ENCODE measurements around the gene PLA1A. TPM values are rescaled to one million over a fixed set of nuclear protein-coding genes. Genes with fewer than 3 reads are reported as not detected.

Gene PLA1A
- polyA plus RNA-seq, 3 donors, result 0.36 TPM; not detected in 2

- Histone ChIP-seq H3K4me2 (replicated peaks; ENCODE audit: extremely low read depth, low read length, poor library complexity, severe bottlenecking) (no peak overlapping the region), H3K9ac (ENCODE audit: insufficient read depth, low read length, poor library complexity, severe bottlenecking) (no peak overlapping the region), H3K36me3 (replicated peaks in 1 of 2; ENCODE audit: control insufficient read depth in 1 of 2, insufficient read depth in 2 of 2, low read length in 2 of 2) (no peaks in the 10 kb centered on the region), H2AFZ (ENCODE audit: insufficient read depth, low read depth, low read length, poor library complexity, severe bottlenecking) (no peak overlapping the region), H3K9me3 (replicated peaks in 1 of 2; ENCODE audit: control insufficient read depth in 1 of 2, insufficient read depth in 1 of 2, low read length in 2 of 2) (no peaks in the 10 kb centered on the region), H3K27ac (ENCODE audit: low read depth in 1 of 2, low read length in 2 of 2) (no peak overlapping the region), H3K79me2 (ENCODE audit: insufficient read depth, low read length) (no peaks in the 10 kb centered on the region), H3K27me3 (ENCODE audit: control insufficient read depth in 2 of 2, insufficient read depth in 2 of 2, low read length in 2 of 2) (no peaks in the 10 kb centered on the region), H3K4me1 (ENCODE audit: control insufficient read depth in 1 of 2, insufficient read depth in 2 of 2, low read length in 2 of 2) (no peaks in the 10 kb centered on the region), H3K4me3 (replicated peaks in 1 of 3; ENCODE audit: low read depth in 2 of 3, low read length in 3 of 3) (no peak overlapping the region), H4K20me1 (ENCODE audit: insufficient read depth, low read length) (no peaks in the 10 kb centered on the region)
- H3K36me3 Mint-ChIP-seq, result no peaks in the 10 kb centered on the region
- no CpG with 5 or more reads among the region's 6 CpGs for WGBS (ENCODE audit: insufficient coverage)
- TF ChIP-seq CTCF (IDR thresholded peaks at IDR 0.05), result no peak
- intact Hi-C loops (cut with micrococcal nuclease), result no loop called here
- no peak overlapping the region for H3K27ac Mint-ChIP-seq
- H3K4me3 Mint-ChIP-seq, result no peak overlapping the region
- H3K4me1 Mint-ChIP-seq, result no peaks in the 10 kb centered on the region
- peaks cover 2 to 14% (median 4%) of the 10 kb centered on the region in 3 donors for H3K27me3 Mint-ChIP-seq (ENCODE audit: low read depth in 3 of 3)
- DNase-seq, result no peak
- H3K9me3 Mint-ChIP-seq, result peaks cover 0 to 8% (median 0%) of the 10 kb centered on the region in 7 donors
These were observed 10.8 kb downstream of the PLA1A start for GRCh38 chr3:119608405-119609000.

GRCh38 chr3:119609301-119609700 lies 11.6 kb downstream of the PLA1A start:
- Histone ChIP-seq H3K4me1 (ENCODE audit: control insufficient read depth in 1 of 2, insufficient read depth in 2 of 2, low read length in 2 of 2) (no peaks in the 10 kb centered on the region), H3K9me3 (replicated peaks in 1 of 2; ENCODE audit: control insufficient read depth in 1 of 2, insufficient read depth in 1 of 2, low read length in 2 of 2) (no peaks in the 10 kb centered on the region), H3K79me2 (ENCODE audit: insufficient read depth, low read length) (no peaks in the 10 kb centered on the region), H3K36me3 (replicated peaks in 1 of 2; ENCODE audit: control insufficient read depth in 1 of 2, insufficient read depth in 2 of 2, low read length in 2 of 2) (no peaks in the 10 kb centered on the region), H3K9ac (ENCODE audit: insufficient read depth, low read length, poor library complexity, severe bottlenecking) (no peak overlapping the region), H4K20me1 (ENCODE audit: insufficient read depth, low read length) (no peaks in the 10 kb centered on the region), H3K27ac (ENCODE audit: low read depth in 1 of 2, low read length in 2 of 2) (no peak overlapping the region), H2AFZ (ENCODE audit: insufficient read depth, low read depth, low read length, poor library complexity, severe bottlenecking) (no peak overlapping the region), H3K27me3 (ENCODE audit: control insufficient read depth in 2 of 2, insufficient read depth in 2 of 2, low read length in 2 of 2) (no peaks in the 10 kb centered on the region), H3K4me2 (replicated peaks; ENCODE audit: extremely low read depth, low read length, poor library complexity, severe bottlenecking) (no peak overlapping the region), H3K4me3 (replicated peaks in 1 of 3; ENCODE audit: low read depth in 2 of 3, low read length in 3 of 3) (no peak overlapping the region)
- Mint-ChIP-seq H3K4me3 (no peak overlapping the region), H3K9me3 (peaks cover 0 to 8% (median 0%) of the 10 kb centered on the region in 7 donors), H3K36me3 (no peaks in the 10 kb centered on the region), H3K4me1 (no peaks in the 10 kb centered on the region), H3K27ac (no peak overlapping the region), H3K27me3 (ENCODE audit: low read depth in 3 of 3) (peaks cover 2 to 14% (median 4%) of the 10 kb centered on the region in 3 donors)
- DNase-seq, result no peak
- intact Hi-C loops (cut with micrococcal nuclease), result no loop called here
- 100% methylated on average over 2 of the region's 6 CpGs for WGBS (ENCODE audit: insufficient coverage)
- TF ChIP-seq CTCF (IDR thresholded peaks at IDR 0.05), result no peak
